BJ (cell line): ENCODE data around the gene RHBDL1. TPM values are rescaled to one million over a fixed set of nuclear protein-coding genes. Genes with fewer than 3 reads are reported as not detected.

Experiments
- CTCF ChIA-PET: fragments of 350-600 bp; formaldehyde crosslinking; extraction: SDS; loops from one replicate; lab custom pipeline; 2021; ENCODE audit warnings: antibody characterized with exemption, inconsistent platforms; lab: Yijun Ruan, JAX
- POLR2A ChIA-PET: fragments of 300-600 bp; sonication (Branson Sonifier 250); formaldehyde crosslinking; extraction: SDS; loops from one replicate; lab custom pipeline; 2021; ENCODE audit warnings: antibody characterized with exemption; lab: Charles Lee
- DNase-seq: peaks from one replicate; pipeline ENCODE4 v3.0.0-alpha.2; 2011; ENCODE audit warnings: low read depth
- H3K27me3 ChIP-seq: 2 replicates; pipeline ENCODE4 v1.6.0; 2011; ENCODE audit warnings: low read length; ENCODE audit not compliant: control insufficient read depth, insufficient read depth
- H3K36me3 ChIP-seq: 2 replicates; pipeline ENCODE4 v1.5.1; 2011; ENCODE audit warnings: low read length; ENCODE audit not compliant: control insufficient read depth, insufficient read depth
- H3K4me3 ChIP-seq: 2 replicates; pipeline ENCODE4 v1.5.1; 2011; ENCODE audit warnings: low read depth, mild to moderate bottlenecking, control low read depth, low read length
- CTCF ChIP-seq: IDR thresholded peaks from 2 replicates; pipeline ENCODE4 v1.5.1; 2011; ENCODE audit warnings: low read depth, mild to moderate bottlenecking, control low read depth, inconsistent platforms, low read length, moderate library complexity; ENCODE audit not compliant: insufficient read depth
- polyA plus RNA-seq: library from polyadenylated mRNA; depleted of rRNA; stranded (reverse); fragments of >200 nt; gene quantifications from 2 replicates; pipeline ENCODE4 v1.2.3, GENCODE V29; 2011

The RHBDL1 gene
- polyA plus RNA-seq, 1 experiment: 1.3 TPM

GRCh38 chr16:635573-636205, 39.8 kb upstream of the RHBDL1 start:
- H3K36me3 ChIP-seq: peaks cover 12% of the 10 kb centered on the region
- TF ChIP-seq CTCF: no peak
- ChIA-PET CTCF (interaction anchor here (1.3 kb wide), 1 partner anchor 47 kb away, joined by 5 read pairs; no protein-coding TSS in a partner anchor), POLR2A (interaction anchor here (0.5 kb wide), 1 partner anchor 8 kb away, joined by 3 read pairs; no protein-coding TSS in a partner anchor)
- DNase-seq: no peak
- H3K27me3 ChIP-seq: no peaks in the 10 kb centered on the region
- peak overlapping the region; percentile 50 for H3K4me3 ChIP-seq

- POLR2A ChIA-PET: no interaction called here
- DNase-seq: peak; percentile 59
- no peaks in the 10 kb centered on the region for H3K27me3 ChIP-seq
- no peak for TF ChIP-seq CTCF
- peaks cover 12% of the 10 kb centered on the region for H3K36me3 ChIP-seq
- peak within 1 kb of the TSS; percentile 50 for H3K4me3 ChIP-seq
- CTCF ChIA-PET: interaction anchor here (1.3 kb wide), 1 partner anchor 48 kb away, joined by 5 read pairs; no protein-coding TSS in a partner anchor
Measured at GRCh38 chr16:636206-637080, 39.0 kb upstream of the RHBDL1 start, which contains the start of gene METTL26. METTL26 (minus strand) TSS chr16:636305; CDS start chr16:636290, 15 bp downstream.

GRCh38 chr16:637081-638018, 38.1 kb upstream of the RHBDL1 start:
- ChIA-PET CTCF (no interaction called here), POLR2A (no interaction called here)
- no peaks in the 10 kb centered on the region for H3K27me3 ChIP-seq
- peak overlapping the region; percentile 50 for H3K4me3 ChIP-seq
- H3K36me3 ChIP-seq: peaks cover 12% of the 10 kb centered on the region
- no peak for TF ChIP-seq CTCF
- DNase-seq: no peak

GRCh38 chr16:638034-638543, 37.4 kb upstream of the RHBDL1 start:
- no peak for DNase-seq
- ChIA-PET CTCF (interaction anchor here (1.3 kb wide), 1 partner anchor 74 kb away, joined by 3 read pairs; no protein-coding TSS in a partner anchor), POLR2A (no interaction called here)
- Histone ChIP-seq H3K27me3 (no peaks in the 10 kb centered on the region), H3K4me3 (no peak overlapping the region), H3K36me3 (peaks cover 8% of the 10 kb centered on the region)
- no peak for TF ChIP-seq CTCF
